GM18861 (cell line): ENCODE measurements around the gene FAM25G.
"Not testable (repeated sequence)": the region's sequence is repeated elsewhere in the genome, so short reads cannot be mapped to it uniquely, and the experiment has no call there.

Experiments used
- ATAC-seq: cut with Tn5 transposase; IDR thresholded peaks from one replicate; pipeline ENCODE4 v1.9.1; 2021; ENCODE audit not compliant: unreplicated experiment

The FAM25G gene

DNA sequence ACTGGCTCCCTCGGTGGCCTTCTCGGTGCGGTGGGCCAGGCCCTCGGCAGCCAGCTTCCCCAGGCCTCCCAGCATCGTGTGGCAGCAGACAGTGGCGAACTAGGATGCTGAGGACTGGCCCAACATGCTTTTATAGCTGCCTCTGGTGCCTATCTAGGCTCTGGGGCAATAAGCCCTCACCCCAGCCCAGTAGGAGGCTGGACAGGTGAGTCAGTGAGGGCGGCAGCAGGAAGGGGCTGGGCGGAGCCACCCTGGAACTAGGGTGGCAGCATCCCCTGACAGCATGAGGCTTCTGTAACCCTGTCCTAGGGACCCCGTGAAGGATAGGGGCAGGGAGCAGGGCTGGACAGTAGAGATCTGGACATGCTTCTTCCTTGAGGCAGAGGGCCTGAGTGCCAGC, at the start of gene FAM25G:
TSS of gene FAM25G (minus strand) at position 101 of the 400 bp plus-strand sequence. CDS start at position 75, 26 bp downstream.
- not testable (repeated sequence) for ATAC-seq

DNA sequence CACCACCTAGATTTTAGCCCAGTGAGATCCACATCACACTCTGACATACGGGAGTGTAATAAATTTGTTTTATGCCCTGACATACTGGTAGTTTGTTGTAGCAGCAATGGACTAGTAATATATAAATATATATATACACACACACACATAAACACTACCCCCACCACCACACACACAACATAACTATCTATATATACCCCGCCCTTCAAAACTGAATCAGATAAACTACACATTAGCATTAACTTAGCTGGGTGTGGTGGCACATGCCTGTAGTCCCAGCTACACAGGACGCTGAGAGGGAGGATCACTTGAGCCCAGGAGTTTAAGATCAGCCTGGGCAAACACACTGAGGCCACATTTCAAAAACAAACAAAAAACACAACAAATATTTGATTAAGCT, 44.9 kb upstream of the FAM25G start:
- ATAC-seq = not testable (repeated sequence)

- not testable (repeated sequence) for ATAC-seq
These were observed 32.0 kb upstream of the FAM25G start, which contains the start of gene AGAP9 for GRCh38 chr10:47523475-47523874. Gene AGAP9 (minus strand): TSS chr10:47523638. CDS start chr10:47523526, 112 bp downstream.

DNA sequence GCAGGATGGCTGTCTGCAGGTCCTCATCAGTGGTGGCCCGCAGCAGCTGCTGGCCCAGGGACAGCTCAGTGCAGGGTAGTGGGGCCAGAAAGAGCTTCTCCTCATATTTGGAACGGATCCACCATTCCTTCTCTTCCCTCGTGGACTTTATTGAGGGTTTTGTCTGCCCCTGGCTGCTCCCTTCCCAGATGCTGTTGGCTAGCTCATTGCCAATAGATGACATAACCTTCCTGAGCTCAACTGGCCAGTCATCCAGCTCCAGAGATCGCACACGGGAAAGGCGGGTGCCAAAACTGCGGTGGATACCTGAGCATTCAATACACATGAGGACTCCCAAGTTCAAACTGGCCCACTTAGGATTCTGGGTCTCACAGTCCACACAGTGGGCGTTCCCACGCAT, 10.8 kb upstream of the FAM25G start:
- not testable (repeated sequence) for ATAC-seq

- not testable (repeated sequence) for ATAC-seq
These were observed 2.7 kb upstream of the FAM25G start for GRCh38 chr10:47494226-47494625.

DNA sequence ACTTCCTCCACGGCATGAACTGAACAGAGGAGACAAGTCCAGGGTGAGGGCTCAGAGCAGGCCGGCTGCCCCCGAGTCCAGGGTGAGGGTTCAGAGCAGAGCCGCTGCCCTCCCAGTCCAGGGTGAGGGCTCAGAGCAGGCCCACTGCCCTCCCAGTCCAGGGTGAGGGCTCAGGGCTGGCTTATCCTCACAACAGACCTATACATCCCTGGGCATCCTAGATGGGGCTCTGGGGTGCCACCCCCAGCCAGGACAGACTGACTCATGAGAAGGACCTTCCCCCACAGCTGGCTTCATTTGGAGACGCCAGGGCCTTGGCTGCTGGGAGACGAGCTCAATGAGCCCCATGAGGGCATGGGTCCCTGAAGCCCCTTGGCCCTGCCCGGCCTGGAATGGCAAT, 1.9 kb downstream of the FAM25G start:
- ATAC-seq = not testable (repeated sequence)

DNA sequence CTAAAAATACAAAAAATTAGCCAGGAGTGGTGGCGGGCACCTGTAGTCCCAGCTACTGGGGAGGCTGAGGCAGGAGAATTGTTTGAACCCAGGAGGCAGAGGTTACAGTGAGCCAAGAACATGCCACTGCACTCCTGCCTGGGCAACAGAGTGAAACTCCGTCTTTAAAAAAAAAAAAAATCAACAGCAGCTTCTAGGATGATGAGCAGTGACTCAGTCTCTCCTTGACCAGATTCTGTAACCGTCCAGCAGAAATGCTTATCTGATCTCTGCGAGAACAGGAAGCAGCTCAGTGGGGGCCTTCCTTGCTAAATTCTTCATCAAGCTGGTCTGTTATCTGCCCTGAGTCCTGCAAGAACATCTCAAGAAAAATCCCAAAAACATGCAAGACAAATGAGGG, 5.6 kb downstream of the FAM25G start:
- ATAC-seq = not testable (repeated sequence)

DNA sequence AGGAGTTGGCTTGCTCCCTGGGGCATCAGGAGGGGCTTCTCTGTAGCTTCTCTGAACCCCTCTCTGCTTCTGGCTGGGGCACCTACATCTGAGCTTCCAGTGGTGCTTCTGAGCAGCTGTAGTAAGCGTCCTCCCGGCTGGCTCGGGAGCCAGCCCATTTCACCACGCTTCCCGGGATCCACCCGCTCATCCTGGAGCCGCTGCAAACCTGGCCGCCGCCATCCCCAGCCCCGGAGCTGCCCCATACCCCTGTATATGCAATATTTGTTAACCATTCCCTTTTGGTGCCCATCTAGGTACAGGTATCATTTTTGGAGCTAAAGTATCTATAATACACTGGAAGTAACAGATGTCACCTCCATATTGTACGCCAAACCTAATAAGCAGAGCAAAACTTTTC, 6.7 kb downstream of the FAM25G start:
- ATAC-seq = not testable (repeated sequence)

DNA sequence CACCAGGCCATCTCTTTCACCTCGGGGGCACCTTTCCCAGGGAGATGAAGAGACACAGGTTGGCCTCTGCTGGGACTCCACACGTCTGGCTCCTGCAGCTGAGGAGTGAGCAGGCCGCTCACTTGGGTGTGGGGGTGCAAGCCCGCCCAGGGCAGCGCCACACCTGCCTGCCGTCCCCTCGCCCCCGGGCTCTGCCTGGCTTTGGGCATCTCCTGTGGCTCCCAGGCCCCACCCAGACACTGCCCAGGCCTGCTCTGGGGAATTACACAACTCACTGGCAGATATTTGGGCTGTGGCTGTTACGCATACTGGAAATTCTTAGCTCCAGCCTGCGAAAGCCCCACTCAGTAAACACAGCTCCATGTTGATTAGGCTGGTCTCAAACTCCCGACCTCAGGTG, 7.6 kb downstream of the FAM25G start, which contains the start of gene ANXA8:
TSS of gene ANXA8 (minus strand) at position 193 of the 400 bp plus-strand sequence. CDS start at position 11, 182 bp downstream.
- not testable (repeated sequence) for ATAC-seq

- ATAC-seq = not testable (repeated sequence)
These were observed 9.1 kb downstream of the FAM25G start for GRCh38 chr10:47482367-47482766.

DNA sequence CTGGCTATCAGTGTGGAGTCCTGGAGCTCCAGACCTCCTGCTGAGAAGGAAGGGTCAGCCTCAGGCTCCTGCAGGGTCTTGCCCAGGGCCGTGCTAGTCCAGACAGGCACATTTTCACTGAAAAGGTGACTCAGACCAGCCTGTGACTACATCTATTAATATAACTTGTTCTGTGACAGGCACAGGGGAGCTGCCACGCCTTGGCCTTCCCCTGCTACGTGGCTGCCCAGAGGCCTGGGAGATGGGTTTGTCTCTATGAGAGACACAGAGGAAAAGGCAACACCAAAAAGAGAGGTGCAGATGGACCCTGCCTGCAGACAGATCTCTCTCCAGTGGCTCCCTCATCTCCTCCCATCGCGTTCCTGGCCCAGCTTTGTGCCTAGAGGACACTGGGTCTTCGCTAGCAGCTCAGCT, 9.7 kb downstream of the FAM25G start:
- not testable (repeated sequence) for ATAC-seq

DNA sequence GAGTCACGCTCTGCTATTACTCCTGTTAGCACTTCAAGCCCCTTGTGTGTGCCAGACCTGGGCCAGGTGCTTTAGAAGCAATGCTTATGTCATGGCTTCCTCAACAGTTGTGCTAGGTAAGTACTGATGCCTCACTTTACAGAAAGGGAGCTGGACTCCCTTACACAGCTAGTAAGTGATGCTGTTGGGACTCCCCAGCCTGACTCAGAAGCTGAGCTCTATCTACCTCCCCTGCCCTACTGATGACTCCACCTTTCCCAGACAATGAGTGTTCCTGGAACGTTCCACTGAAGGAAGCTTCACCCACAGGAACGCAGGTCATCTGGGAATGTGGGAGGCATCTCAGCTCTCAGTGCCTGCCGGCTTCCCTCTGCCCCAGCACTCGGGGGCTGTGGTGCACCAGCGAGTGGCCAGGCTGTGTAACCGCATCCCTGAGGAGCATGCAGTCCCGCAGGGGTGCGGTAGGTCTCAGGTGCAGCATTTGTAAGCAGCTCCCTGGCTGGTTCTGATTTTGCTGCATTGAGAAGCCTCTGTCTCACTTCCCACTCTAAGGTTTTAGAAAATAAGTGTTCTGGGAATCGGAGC, 10.2 kb downstream of the FAM25G start:
- not testable (repeated sequence) for ATAC-seq

GRCh38 chr10:47480133-47480532, 11.4 kb downstream of the FAM25G start:
- ATAC-seq = not testable (repeated sequence)

DNA sequence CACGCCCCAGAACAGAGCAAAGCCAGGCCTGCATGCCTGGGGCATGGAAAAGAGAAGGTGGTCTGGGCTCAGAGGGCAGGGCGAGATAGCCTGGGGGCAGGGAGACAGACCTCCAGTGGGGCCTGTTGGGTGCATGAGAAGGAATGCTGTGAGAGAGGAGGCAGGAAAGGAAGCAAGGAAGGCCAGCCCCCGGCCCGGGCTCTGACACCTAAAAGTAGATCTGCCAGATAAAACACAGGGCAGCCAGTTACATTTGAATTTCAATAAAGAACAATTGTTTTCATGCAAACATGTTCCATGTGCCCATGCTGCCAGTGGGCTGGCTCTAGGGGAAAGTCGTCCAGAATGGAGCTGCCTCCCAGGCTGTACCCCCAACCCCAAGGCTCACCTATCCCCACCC, 13.4 kb downstream of the FAM25G start:
- not testable (repeated sequence) for ATAC-seq

- not testable (repeated sequence) for ATAC-seq
These were observed 14.4 kb downstream of the FAM25G start for GRCh38 chr10:47477078-47477477.

GRCh38 chr10:47475101-47475500, 16.4 kb downstream of the FAM25G start:
- not testable (repeated sequence) for ATAC-seq

DNA sequence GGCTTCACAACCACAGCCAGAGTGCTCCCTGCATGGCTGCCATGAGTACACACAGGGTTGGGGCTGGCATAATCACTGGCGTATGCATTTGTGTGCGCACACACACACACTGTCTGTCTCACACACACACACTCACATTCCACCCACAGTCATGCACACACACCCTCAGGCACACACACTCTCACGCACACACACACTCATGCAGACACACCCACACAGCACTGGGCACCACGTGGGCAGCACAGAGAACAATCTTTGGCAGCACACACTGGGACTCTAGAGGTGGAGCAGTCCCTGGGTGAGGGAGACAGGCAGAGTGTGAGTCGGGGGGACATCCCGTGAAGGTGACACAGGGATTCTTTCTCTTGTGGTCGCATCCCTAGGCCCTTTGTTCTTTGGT, 18.0 kb downstream of the FAM25G start:
- ATAC-seq = not testable (repeated sequence)

GRCh38 chr10:47472647-47473046, 18.9 kb downstream of the FAM25G start:
- not testable (repeated sequence) for ATAC-seq

DNA sequence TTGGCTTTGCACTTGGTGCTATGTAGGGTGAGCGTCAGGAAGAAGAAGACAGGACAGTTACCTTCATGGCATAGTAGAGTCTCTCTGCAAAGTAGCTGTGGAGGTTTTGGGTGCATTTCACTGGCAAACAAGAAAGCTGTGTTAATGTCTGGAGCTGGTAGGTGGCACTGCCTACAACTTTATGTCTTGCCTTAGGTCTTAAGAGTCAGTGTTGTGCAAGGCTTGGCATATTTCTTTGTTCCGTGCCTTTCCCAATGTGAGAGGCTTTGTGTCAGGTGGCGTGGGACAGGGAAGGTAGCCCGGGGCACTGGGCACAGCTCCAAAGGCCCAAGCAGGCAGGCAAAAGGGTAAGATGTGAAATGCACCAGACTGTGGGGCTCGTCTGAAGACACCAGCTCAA, 19.4 kb downstream of the FAM25G start:
- not testable (repeated sequence) for ATAC-seq

- ATAC-seq = not testable (repeated sequence)
These were observed 22.6 kb downstream of the FAM25G start for GRCh38 chr10:47468731-47469528.

- not testable (repeated sequence) for ATAC-seq
These were observed 23.5 kb downstream of the FAM25G start for GRCh38 chr10:47467957-47468356.

DNA sequence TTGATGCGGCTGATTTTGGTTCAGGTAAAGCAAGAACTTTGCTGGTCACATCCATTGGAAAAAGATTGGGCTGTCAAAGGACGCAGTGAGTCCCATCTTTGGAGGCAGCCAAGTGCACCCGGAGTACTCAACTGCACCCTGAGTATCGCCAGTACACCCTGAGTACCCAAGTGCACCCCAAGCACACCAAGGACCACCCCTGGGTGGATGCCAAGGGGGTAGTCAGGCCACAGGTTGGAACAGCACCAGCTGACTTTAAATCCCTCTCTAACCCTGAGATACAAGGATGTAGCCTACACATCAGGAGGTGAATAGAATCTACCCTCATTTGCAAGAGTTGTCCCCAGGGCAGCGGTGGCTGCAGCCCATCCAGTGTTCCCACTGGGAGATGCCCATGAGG, 24.0 kb downstream of the FAM25G start:
- ATAC-seq = not testable (repeated sequence)
